H9 (cell line): ENCODE measurements around the gene TRPT1. TPM values are rescaled to one million over a fixed set of nuclear protein-coding genes. Genes with fewer than 3 reads are reported as not detected.

Experiments
- DNase-seq: peaks from one replicate; pipeline ENCODE4 v3.0.0-alpha.2; 2017
- H2AFZ ChIP-seq: one replicate; pipeline ENCODE4 v1.6.1; 2013; ENCODE audit warnings: mild to moderate bottlenecking, low read length, control low read depth, moderate library complexity
- H2AK5ac ChIP-seq: 2 replicates; pipeline ENCODE4 v1.6.1; 2013; ENCODE audit warnings: low read length, control low read depth, mixed read lengths; ENCODE audit not compliant: insufficient read length
- H2BK120ac ChIP-seq: one replicate; pipeline ENCODE4 v1.6.1; 2013; ENCODE audit warnings: low read depth, mild to moderate bottlenecking, low read length, control low read depth, inconsistent platforms; ENCODE audit not compliant: poor library complexity, severe bottlenecking
- H2BK12ac ChIP-seq: 2 replicates; pipeline ENCODE4 v1.6.1; 2013; ENCODE audit warnings: low read length, control low read depth, mixed read lengths, low read depth; ENCODE audit not compliant: insufficient read length
- H2BK15ac ChIP-seq: 2 replicates; pipeline ENCODE4 v1.6.1; 2013; ENCODE audit warnings: low read depth, low read length, control low read depth
- H2BK20ac ChIP-seq: one replicate; pipeline ENCODE4 v1.6.1; 2013; ENCODE audit warnings: low read depth, mild to moderate bottlenecking, low read length, control low read depth, inconsistent platforms; ENCODE audit not compliant: poor library complexity, severe bottlenecking
- H2BK5ac ChIP-seq: 2 replicates; pipeline ENCODE4 v1.6.1; 2013; ENCODE audit warnings: low read length, control low read depth, mixed read lengths; ENCODE audit not compliant: insufficient read length
- H3K14ac ChIP-seq: 2 replicates; pipeline ENCODE4 v1.6.1; 2013; ENCODE audit warnings: low read length, control low read depth; ENCODE audit not compliant: insufficient read depth
- H3K18ac ChIP-seq: 2 replicates; pipeline ENCODE4 v1.6.1; 2013; ENCODE audit warnings: low read depth, mild to moderate bottlenecking, mixed read lengths, low read length, control low read depth; ENCODE audit not compliant: insufficient read length
- H3K23ac ChIP-seq: 2 replicates; pipeline ENCODE4 v1.6.1; 2013; ENCODE audit warnings: low read length, control low read depth, mixed read lengths, low read depth; ENCODE audit not compliant: insufficient read length
- H3K23me2 ChIP-seq: 2 replicates; pipeline ENCODE4 v1.6.1; 2013; ENCODE audit warnings: low read depth, mild to moderate bottlenecking, mixed read lengths, low read length, control low read depth; ENCODE audit not compliant: insufficient read length, poor library complexity, severe bottlenecking
- H3K27ac ChIP-seq: 2 replicates; pipeline ENCODE4 v1.5.1; 2013; ENCODE audit warnings: low read length, control low read depth, mixed read lengths, low read depth; ENCODE audit not compliant: insufficient read length
- H3K27me3 ChIP-seq: 2 replicates; pipeline ENCODE4 v1.6.1; 2013; ENCODE audit warnings: low read length, control low read depth, inconsistent platforms; ENCODE audit not compliant: insufficient read depth
- H3K4ac ChIP-seq: 2 replicates; pipeline ENCODE4 v1.6.1; 2013; ENCODE audit warnings: low read depth, mild to moderate bottlenecking, control low read depth, inconsistent platforms, low read length, moderate library complexity
- H3K4me1 ChIP-seq: 2 replicates; pipeline ENCODE4 v1.6.1; 2013; ENCODE audit warnings: low read length, control low read depth, inconsistent platforms; ENCODE audit not compliant: insufficient read depth
- H3K4me2 ChIP-seq: 2 replicates; pipeline ENCODE4 v1.6.1; 2013; ENCODE audit warnings: low read length, control low read depth, mixed read lengths; ENCODE audit not compliant: insufficient read length, insufficient read depth
- H3K56ac ChIP-seq: 2 replicates; pipeline ENCODE4 v1.6.1; 2013; ENCODE audit warnings: low read depth, mild to moderate bottlenecking, mixed read lengths, low read length, control low read depth; ENCODE audit not compliant: insufficient read length
- H3K79me1 ChIP-seq: 2 replicates; pipeline ENCODE4 v1.6.1; 2013; ENCODE audit warnings: low read depth, mild to moderate bottlenecking, moderate library complexity, low read length, control low read depth, inconsistent platforms; ENCODE audit not compliant: insufficient read depth, poor library complexity, severe bottlenecking
- H3K79me2 ChIP-seq: 2 replicates; pipeline ENCODE4 v1.6.1; 2013; ENCODE audit warnings: low read length, control low read depth, inconsistent platforms; ENCODE audit not compliant: insufficient read depth
- H3K9ac ChIP-seq: 2 replicates; pipeline ENCODE4 v1.6.1; 2013; ENCODE audit warnings: low read length, control low read depth, mixed read lengths; ENCODE audit not compliant: insufficient read length; ENCODE audit errors: extremely low read depth
- H3K9me3 ChIP-seq: one replicate; pipeline ENCODE4 v1.6.1; 2013; ENCODE audit warnings: low read depth, low read length, inconsistent platforms; ENCODE audit not compliant: control insufficient read depth
- H3T11ph ChIP-seq: one replicate; pipeline ENCODE4 v1.6.1; 2013; ENCODE audit warnings: mild to moderate bottlenecking, low read length, control low read depth, inconsistent platforms
- H4K20me1 ChIP-seq: one replicate; pipeline ENCODE4 v1.6.1; 2013; ENCODE audit not compliant: control insufficient read depth, insufficient read length, insufficient read depth
- H4K5ac ChIP-seq: 2 replicates; pipeline ENCODE4 v1.6.1; 2013; ENCODE audit warnings: low read depth, mild to moderate bottlenecking, mixed read lengths, low read length, control low read depth; ENCODE audit not compliant: insufficient read length
- H4K8ac ChIP-seq: replicated peaks from 2 replicates; pipeline ENCODE4 v1.6.1; 2013; ENCODE audit warnings: low read length, control low read depth, mixed read lengths, low read depth; ENCODE audit not compliant: insufficient read length
- H4K91ac ChIP-seq: 2 replicates; pipeline ENCODE4 v1.6.1; 2013; ENCODE audit warnings: low read depth, mild to moderate bottlenecking, moderate library complexity, mixed read lengths, low read length, control low read depth; ENCODE audit not compliant: insufficient read length
- H3K27ac Mint-ChIP-seq, 3 experiments: 2 replicates in 2 of 3; 3 replicates in 1 of 3; pipeline ENCODE4 v1.8.0; 2020 to 2021; ENCODE audit warnings: mixed read lengths in 3 of 3, mild to moderate bottlenecking in 1 of 3, moderate library complexity in 1 of 3
- H3K27me3 Mint-ChIP-seq: 2 replicates; pipeline ENCODE4 v1.8.0; 2021; ENCODE audit warnings: low read depth, mild to moderate bottlenecking, moderate library complexity, mixed read lengths
- H3K36me3 Mint-ChIP-seq, 3 experiments: 2 replicates in 2 of 3; 3 replicates in 1 of 3; pipeline ENCODE4 v1.8.0; 2020 to 2021; ENCODE audit warnings: low read depth in 3 of 3, mixed read lengths in 3 of 3; ENCODE audit not compliant: insufficient read depth in 1 of 3
- H3K4me1 Mint-ChIP-seq, 2 experiments: 2 replicates each; pipeline ENCODE4 v1.8.0; 2020; ENCODE audit warnings: mixed read lengths in 2 of 2
- H3K4me3 Mint-ChIP-seq, 2 experiments: 2 replicates in 1 of 2; 3 replicates in 1 of 2; pipeline ENCODE4 v1.8.0; 2020 to 2021; ENCODE audit warnings: mild to moderate bottlenecking in 2 of 2, mixed read lengths in 2 of 2, moderate library complexity in 1 of 2
- H3K9me3 Mint-ChIP-seq, 2 experiments: 2 replicates in 1 of 2; 3 replicates in 1 of 2; pipeline ENCODE4 v1.8.0; 2020; ENCODE audit warnings: mild to moderate bottlenecking in 2 of 2, mixed read lengths in 2 of 2, moderate library complexity in 1 of 2
- WGBS: extraction: QIAGEN DNeasy Blood & Tissue Kit; methylation state at CpG from one replicate; pipeline ENCODE4 v1.1.7; 2013; ENCODE audit warnings: missing lambda C conversion rate, low lambda C conversion rate, mixed read lengths; ENCODE audit not compliant: insufficient read length; ENCODE audit errors: extremely low coverage; 5-methylcytosine and 5-hydroxymethylcytosine counted together
- total RNA-seq: library from RNA; stranded (reverse); gene quantifications from 2 replicates; pipeline ENCODE4 v1.2.1, GENCODE V29; 2021
- TF ChIP-seq, protein P1 (sequence below): fragments of 200-600 bp; sonication (generic); conservative IDR thresholded peaks from 3 replicates; pipeline ENCODE4 v1.8.0; 2021; ENCODE audit warnings: antibody characterized with exemption, mild to moderate bottlenecking

Gene TRPT1
- total RNA-seq, 1 experiment from 2014 or later: 33.6 TPM

DNA sequence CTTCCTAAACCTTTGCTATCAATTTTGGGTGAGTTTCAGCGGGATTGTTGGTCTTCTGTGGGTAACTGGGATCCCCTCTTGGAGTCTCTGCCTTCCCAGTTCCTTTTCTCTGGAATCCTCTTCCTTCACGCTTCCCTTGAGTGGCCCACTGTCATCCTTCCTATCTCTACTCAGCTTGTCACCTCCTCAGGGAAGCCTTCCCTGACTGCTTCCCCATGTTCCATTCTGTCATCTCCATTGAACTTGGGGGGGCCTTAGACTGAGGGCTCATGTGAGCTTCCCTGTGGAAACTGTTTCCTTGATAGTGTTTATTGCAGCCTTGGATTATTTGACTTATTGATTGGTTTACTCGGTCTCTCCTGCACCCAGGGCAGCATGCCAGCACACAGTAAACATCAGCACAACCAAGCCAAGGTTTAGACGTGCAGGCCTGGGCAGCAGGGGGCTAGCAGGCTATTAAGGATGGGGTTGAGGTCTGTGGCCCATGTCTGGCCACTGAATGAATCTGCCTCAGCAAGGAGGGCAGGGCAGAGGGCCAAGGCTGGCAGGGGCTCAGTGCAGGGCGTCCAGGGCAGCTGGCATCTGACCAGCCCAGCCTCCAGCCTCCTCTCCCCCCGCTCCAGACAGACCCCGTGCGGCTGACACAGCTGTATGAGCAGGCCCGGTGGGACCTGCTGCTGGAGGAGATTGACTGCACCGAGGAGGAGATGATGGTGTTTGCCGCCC, 7.2 kb downstream of the TRPT1 start:
- Histone ChIP-seq H4K91ac (peak overlapping the region; percentile 32), H3K23me2 (no peaks in the 10 kb centered on the region), H3K27me3 (no peaks in the 10 kb centered on the region), H3K79me2 (no peaks in the 10 kb centered on the region), H2BK15ac (no peak overlapping the region), H3T11ph (no peak overlapping the region), H4K5ac (no peak overlapping the region), H3K9me3 (no peaks in the 10 kb centered on the region), H3K56ac (no peak overlapping the region), H3K4me2 (no peak overlapping the region), H4K20me1 (no peaks in the 10 kb centered on the region), H2AFZ (no peak overlapping the region), H3K18ac (no peak overlapping the region), H2BK120ac (no peak overlapping the region), H3K79me1 (no peaks in the 10 kb centered on the region), H3K23ac (no peak overlapping the region), H2BK20ac (no peak overlapping the region), H2BK5ac (no peak overlapping the region), H3K4me1 (no peaks in the 10 kb centered on the region), H3K9ac (no peak overlapping the region), H3K4ac (no peak overlapping the region), H2BK12ac (no peak overlapping the region), H3K14ac (no peak overlapping the region), H3K27ac (no peak overlapping the region), H4K8ac (no peak overlapping the region), H2AK5ac (no peak overlapping the region)
- Mint-ChIP-seq H3K27me3 (no peaks in the 10 kb centered on the region; the same call in 1 of the 2 replicates), H3K27ac (peak overlapping the region in 2 of 3 experiments; percentile 13 to 25; a peak in 2 of 7 replicates), H3K4me3 (no peak overlapping the region), H3K9me3 (no peaks in the 10 kb centered on the region), H3K4me1 (peaks cover 3 to 4% of the 10 kb centered on the region in 2 experiments; a peak in 2 of 4 replicates), H3K36me3 (peaks cover 3 to 52% (median 22%) of the 10 kb centered on the region in 3 experiments)
- no CpG with 5 or more reads among the region's 11 CpGs for WGBS
- no peak for DNase-seq
- TF ChIP-seq, protein P1, sequence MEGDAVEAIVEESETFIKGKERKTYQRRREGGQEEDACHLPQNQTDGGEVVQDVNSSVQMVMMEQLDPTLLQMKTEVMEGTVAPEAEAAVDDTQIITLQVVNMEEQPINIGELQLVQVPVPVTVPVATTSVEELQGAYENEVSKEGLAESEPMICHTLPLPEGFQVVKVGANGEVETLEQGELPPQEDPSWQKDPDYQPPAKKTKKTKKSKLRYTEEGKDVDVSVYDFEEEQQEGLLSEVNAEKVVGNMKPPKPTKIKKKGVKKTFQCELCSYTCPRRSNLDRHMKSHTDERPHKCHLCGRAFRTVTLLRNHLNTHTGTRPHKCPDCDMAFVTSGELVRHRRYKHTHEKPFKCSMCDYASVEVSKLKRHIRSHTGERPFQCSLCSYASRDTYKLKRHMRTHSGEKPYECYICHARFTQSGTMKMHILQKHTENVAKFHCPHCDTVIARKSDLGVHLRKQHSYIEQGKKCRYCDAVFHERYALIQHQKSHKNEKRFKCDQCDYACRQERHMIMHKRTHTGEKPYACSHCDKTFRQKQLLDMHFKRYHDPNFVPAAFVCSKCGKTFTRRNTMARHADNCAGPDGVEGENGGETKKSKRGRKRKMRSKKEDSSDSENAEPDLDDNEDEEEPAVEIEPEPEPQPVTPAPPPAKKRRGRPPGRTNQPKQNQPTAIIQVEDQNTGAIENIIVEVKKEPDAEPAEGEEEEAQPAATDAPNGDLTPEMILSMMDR: no peak
